ENCODE data around the gene TPM2. TPM values are rescaled to one million over a fixed set of nuclear protein-coding genes. Genes with fewer than 3 reads are reported as not detected.

The TPM2 gene
- polyA plus RNA-seq, 1 of the 3 experiments (the other 2 are of a cell fraction): 620 TPM

GRCh38 chr9:35653611-35654010 lies 36.1 kb downstream of the TPM2 start:
- Histone ChIP-seq H3K9me3 (no peaks in the 10 kb centered on the region), H3K27ac (ENCODE audit: low read depth in 2 of 2, low read length in 1 of 2) (no peak overlapping the region), H3K79me2 (ENCODE audit: insufficient read depth) (peaks cover 1% of the 10 kb centered on the region; the same call in 1 of the 2 replicates), H3K4me3 (ENCODE audit: low read depth in 2 of 2, low read length in 1 of 2) (no peak overlapping the region), H3K9ac (no peak overlapping the region), H2AFZ (ENCODE audit: low read depth) (no peak overlapping the region), H3K4me2 (no peak overlapping the region), H3K27me3 (ENCODE audit: insufficient read depth) (no peaks in the 10 kb centered on the region), H3F3A (replicated peaks; ENCODE audit: insufficient read depth) (peaks cover 5% of the 10 kb centered on the region), H3K4me1 (ENCODE audit: control insufficient read depth in 1 of 2, insufficient read depth in 2 of 2, low read depth in 1 of 2, low read length in 1 of 2) (peaks cover 0 to 6% of the 10 kb centered on the region in 2 experiments; a peak in 2 of 4 replicates), H4K20me1 (ENCODE audit: insufficient read depth) (no peaks in the 10 kb centered on the region), H3K9me2 (no peaks in the 10 kb centered on the region), H3K36me3 (replicated peaks in 1 of 2; ENCODE audit: control insufficient read depth in 1 of 2, insufficient read depth in 2 of 2, low read length in 1 of 2) (no peaks in the 10 kb centered on the region)
- TF ChIP-seq SIN3A (IDR thresholded peaks at IDR 0.05; ENCODE audit: borderline replicate concordance, low read depth, low read length): no peak
- TF ChIP-seq MXI1 (IDR thresholded peaks at IDR 0.05; ENCODE audit: low read depth, low read length): no peak
- no peak for TF ChIP-seq TAF1 (IDR thresholded peaks at IDR 0.05; ENCODE audit: borderline replicate concordance, low read depth, low read length)
- TF ChIP-seq JUND (IDR thresholded peaks at IDR 0.05): no peak
- TF ChIP-seq REST (IDR thresholded peaks at IDR 0.05; ENCODE audit: low read depth, low read length): no peak
- TF ChIP-seq USF1 (IDR thresholded peaks at IDR 0.05; ENCODE audit: borderline replicate concordance, low read depth): no peak
- TF ChIP-seq RCOR1 (IDR thresholded peaks at IDR 0.05; ENCODE audit: low read length): no peak
- TF ChIP-seq TEAD4 (IDR thresholded peaks at IDR 0.05; ENCODE audit: borderline replicate concordance, insufficient read depth): no peak
- TF ChIP-seq ELF1 (IDR thresholded peaks at IDR 0.05): no peak
- TF ChIP-seq EP300 (IDR thresholded peaks at IDR 0.05; ENCODE audit: borderline replicate concordance in 1 of 2, low read depth in 1 of 2, low read length in 1 of 2): no peak
- no peak for TF ChIP-seq POLR2AphosphoS5 (IDR thresholded peaks at IDR 0.05; ENCODE audit: low read depth, low read length)
- no peak for TF ChIP-seq FOXM1 (IDR thresholded peaks at IDR 0.05; ENCODE audit: low read depth)
- TF ChIP-seq NRF1 (IDR thresholded peaks at IDR 0.05; ENCODE audit: low read depth, low read length): no peak
- TF ChIP-seq YY1 (IDR thresholded peaks at IDR 0.05; ENCODE audit: low read depth): no peak
- TF ChIP-seq, protein P1, sequence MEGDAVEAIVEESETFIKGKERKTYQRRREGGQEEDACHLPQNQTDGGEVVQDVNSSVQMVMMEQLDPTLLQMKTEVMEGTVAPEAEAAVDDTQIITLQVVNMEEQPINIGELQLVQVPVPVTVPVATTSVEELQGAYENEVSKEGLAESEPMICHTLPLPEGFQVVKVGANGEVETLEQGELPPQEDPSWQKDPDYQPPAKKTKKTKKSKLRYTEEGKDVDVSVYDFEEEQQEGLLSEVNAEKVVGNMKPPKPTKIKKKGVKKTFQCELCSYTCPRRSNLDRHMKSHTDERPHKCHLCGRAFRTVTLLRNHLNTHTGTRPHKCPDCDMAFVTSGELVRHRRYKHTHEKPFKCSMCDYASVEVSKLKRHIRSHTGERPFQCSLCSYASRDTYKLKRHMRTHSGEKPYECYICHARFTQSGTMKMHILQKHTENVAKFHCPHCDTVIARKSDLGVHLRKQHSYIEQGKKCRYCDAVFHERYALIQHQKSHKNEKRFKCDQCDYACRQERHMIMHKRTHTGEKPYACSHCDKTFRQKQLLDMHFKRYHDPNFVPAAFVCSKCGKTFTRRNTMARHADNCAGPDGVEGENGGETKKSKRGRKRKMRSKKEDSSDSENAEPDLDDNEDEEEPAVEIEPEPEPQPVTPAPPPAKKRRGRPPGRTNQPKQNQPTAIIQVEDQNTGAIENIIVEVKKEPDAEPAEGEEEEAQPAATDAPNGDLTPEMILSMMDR (IDR thresholded peaks at IDR 0.05): no peak
- TF ChIP-seq GATA2 (CRISPR knock-in tag; IDR thresholded peaks at IDR 0.05): no peak
- no peak for DNase-seq
- POLR2A ChIA-PET: interaction anchor here (0.7 kb wide), 1 partner anchor 11 kb away, joined by 4 read pairs; no protein-coding TSS in a partner anchor
- CTCF ChIA-PET: no interaction called here
- WGBS (ENCODE audit: low lambda C conversion rate): 100% methylated on average over 2 of the region's 2 CpGs

Measured in SK-N-SH (cell line).